HG03060 (cell line): ENCODE data around the gene LZTFL1.
"Not testable (repeated sequence)": the region's sequence is repeated elsewhere in the genome, so short reads cannot be mapped to it uniquely, and the experiment has no call there.

ENCODE experiments used
- ATAC-seq: cut with Tn5 transposase; IDR thresholded peaks from one replicate; pipeline ENCODE4 v1.9.1; 2021; ENCODE audit warnings: low read depth, moderate number of reproducible peaks; ENCODE audit not compliant: unreplicated experiment

The LZTFL1 gene

DNA sequence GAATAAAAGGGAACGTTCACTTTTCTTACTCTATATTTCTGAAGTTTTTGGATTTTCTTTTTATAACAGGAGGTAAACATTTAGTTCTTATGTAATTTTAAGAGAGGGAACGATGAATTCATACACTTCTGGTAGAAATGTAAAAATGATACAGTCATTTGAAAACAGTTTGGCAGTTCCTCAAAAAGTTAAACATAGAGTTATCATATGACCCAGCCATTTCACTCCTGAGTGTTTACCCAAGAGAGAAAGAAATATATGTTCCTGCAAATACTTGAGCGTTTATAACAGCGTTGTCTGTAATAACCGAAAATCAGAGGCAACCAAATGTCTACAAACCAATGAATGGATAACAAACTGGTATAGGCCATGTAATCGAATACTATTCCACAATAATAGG is 23.6 kb upstream of the LZTFL1 start:
- ATAC-seq = no peak

DNA sequence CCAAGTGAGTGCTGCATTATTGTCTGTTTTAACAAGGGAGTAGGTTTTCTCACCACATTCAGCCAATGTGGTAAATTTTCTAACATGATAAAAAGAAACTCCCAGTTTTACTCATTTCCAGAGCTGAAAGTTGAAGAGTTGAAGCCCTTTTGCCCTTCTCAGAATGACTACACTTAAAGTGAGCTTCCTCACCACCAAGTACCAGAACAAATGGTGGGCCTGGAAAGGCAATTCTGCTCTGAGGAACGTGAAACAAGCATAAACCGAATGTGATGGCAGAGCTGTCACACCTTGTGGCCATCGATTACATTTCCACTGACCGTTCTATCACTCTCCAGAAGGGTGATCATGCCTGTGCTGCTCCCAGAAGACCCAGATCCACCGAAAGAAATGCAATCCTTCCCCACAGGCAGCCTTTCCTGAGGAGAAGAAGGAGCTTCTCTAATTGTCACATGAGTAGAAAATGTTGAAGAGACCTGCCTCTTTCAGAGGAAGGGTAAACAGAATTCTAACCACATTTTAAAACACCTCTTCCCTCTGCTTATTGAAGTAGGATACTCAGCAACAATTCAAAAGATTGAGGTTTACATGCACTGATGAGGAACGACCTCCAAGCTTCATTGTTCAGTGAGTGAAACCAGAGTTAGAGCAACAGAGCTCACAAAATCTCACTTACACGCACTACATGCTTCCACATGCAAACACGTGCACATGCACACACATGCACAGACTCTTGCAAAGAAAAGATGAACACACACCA is 23.0 kb upstream of the LZTFL1 start:
- ATAC-seq = peak; percentile 35

DNA sequence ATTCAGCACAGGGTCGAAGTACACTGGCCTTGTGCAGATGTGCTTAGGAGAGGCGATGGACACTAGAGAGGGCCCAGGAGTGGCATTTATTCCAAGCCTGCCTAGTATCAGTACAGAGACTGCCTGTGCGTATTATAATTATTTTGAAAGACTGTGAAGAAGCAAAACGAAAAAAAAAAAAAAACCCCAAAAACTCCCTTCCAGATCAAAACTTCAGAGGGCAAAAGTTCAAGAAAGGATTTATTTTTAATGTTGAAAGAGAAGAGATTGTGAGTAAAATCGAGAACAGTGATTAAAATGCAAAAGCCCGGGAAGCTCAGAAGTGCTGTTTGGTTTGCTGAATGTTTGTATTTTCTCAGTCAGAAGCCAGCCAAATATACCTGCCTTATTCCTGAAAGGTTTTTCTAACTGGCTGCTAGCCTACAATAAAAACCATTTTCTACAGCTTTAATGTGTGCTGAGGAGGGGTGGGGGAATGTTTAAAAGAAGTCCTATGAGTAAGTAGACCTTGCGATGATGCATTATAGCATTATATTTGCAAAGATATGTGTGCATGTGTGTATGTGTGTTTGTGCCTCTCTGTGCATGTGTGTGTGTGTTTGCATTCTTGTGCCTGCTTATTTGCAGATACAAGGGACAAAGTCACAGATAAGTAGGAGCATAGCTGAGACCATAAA is 19.3 kb upstream of the LZTFL1 start:
- no peak for ATAC-seq

DNA sequence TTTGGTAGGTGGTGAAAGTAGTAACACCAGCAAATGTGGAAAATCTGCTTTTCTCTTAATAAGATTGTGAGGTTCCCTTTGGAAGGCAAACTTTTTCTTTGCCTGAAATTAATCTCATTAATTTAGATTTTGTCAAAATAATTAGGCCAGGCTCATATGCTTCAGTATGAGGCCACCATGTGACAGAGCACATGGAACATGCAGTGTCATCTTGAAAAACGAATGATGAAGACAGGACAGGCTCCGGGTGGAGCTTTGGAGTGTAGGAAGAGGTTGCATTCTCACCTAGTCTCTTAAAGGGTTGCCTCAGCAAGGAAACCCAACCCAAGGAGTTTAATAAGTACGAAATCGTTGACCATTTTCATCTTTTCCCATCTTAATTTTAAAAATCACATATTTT is 18.6 kb upstream of the LZTFL1 start:
- ATAC-seq = no peak

DNA sequence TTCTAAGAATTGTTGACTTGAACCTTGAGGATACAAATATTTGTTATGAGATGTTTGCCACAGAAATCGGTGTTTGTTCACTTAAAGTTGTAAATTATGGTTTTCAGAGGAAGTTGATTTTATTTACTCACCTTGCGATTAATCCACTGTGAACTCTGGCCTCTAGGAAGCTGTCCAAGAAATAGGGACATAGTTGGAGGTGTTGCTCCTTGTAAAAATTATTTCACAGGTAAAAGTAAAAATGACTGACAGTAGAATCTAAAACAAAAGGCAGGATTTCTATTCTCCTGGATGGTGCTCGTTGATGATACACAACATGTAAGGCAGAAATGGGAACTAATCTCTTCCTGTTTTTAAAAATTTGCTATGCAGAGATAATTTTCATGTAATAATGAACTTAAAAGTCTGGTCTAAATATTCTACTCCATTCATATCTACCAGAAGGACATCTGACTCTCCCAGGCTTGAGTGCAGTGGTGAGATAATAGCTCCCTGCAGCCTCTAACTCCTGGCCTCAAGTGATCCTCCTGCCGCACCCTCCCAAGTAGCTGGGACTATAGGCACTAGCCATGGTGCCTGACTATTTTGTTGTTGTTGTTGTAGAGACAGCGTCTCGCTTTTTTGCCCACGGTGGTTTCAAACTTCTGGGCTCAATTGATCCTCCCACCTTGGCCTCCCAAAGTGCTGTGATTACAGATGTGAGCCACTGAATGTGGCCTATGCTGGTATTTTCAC is 17.1 kb upstream of the LZTFL1 start:
- ATAC-seq = no peak

DNA sequence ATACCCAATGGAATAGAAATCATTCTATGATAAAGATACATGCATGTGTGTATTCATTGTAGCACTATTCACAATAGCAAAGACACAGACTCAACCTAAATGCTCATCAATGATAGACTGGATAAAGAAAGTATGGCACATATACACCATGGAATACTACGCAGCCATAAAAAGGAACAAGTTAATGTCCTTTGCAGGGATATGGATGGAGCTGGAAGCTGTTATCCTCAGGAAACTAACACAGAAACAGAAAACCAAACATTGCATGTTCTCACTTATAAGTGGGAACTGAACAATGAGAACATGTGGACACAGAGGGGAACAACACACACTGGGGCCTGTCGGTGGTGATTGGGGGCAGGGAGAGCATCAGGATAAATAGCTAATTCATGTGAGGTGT is 15.1 kb upstream of the LZTFL1 start:
- ATAC-seq = not testable (repeated sequence)

DNA sequence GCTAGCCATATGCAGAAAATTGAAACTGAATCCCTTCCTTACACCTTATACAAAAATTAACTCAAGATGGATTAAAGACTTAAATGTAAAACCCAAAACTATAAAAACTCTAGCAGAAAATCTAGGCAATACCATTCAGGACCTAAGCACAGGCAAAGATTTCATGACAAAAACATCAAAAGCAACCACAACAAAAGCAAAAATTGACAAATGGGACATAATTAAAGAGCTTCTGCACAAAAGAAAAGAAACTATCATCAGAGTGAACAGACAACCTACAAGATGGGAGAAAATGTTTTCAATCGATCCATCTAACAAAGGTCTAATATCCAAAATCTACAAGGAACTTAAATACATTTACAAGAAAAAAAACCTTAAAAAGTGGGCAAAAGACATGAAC is 14.4 kb upstream of the LZTFL1 start:
- ATAC-seq = not testable (repeated sequence)

DNA sequence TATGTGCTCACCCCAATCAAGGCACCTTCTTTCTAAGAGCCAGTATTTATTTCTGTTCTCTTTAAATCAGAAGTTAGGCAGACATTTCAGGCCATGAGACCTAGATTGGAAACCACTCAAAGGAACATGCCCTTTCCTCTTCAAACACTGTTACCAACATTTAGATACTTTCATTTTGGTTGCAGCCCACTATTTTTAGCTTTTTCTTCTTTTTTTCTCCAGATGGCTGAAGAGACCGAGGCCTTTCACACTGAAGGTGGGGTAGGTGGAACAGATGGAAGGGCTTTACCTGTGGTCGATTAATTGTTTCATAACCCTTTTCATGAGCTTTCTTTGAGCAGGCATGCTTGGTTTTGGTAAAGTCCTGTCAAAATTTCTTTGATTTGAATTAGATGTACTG is 10.9 kb upstream of the LZTFL1 start:
- ATAC-seq = no peak

DNA sequence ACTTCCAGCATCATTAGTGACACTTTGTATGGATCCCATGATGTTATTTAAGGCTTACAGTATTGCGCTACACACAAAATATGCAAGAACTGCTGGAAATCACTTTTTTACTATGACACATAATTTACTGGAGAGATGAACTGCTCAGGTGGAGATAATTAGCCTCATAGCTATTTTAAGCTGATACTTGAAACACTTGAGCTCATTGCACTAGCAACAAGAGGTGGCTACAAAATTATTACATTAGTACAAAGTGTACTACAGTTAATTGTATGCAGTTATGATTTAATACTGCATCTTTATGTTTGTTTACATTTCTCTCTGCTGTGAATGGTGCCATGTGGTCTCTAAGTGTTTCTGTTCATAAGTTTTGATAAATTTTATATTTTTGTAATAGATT is 6.5 kb upstream of the LZTFL1 start:
- no peak for ATAC-seq

DNA sequence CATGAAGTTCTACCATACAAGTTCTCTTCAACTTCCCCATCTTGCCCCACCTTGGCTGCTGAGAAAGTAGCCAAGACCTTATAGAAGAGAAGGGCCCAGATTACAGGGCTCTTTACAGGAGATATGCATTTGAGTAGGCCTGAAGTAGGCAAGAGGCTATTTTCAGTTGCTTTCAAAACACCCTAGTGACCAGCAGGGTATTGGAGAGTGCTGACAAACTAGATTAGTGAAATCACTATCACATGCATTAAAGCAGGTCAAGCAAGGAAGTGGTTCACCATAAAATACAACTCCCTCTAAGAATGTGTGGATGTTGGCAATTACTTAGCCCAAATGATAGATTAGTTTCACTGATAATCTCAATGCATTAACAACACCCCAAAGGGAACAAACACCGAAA is 2.7 kb upstream of the LZTFL1 start:
- no peak for ATAC-seq

DNA sequence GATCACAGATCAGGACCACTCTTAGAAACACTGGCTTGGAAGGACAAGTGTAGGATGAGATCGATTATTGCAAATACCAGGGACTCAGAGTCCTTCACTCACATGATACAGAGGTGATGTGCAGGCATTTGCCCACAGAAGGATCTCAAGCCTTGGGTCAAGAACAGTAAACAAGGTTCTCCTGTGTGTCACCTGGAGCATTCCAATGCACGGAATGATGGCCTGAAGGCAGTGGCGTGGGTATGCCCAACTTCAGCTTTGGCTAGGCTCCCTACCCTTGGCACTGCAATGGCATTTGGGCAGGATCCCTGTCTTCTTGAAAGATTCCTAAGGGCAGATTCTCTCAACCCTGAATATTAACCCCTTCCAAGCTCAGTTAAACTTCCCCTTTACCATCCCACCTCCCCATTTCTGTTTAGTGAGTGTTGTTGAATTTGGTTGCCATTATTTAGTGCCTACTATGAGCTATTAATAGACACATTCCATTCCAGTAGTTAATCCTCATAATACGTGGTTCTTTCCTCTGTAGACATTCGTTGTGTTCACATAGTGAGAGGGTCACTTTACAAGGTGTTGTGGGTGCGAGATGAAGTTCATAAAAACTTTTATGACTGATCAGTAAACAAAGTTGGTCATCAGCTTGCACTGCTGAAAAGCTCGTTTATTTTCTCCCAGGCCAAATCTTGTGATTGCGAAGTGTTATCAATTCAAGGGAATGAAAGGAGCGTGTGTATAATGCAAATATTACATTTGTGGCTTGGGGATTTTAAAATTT is 1.1 kb upstream of the LZTFL1 start:
- ATAC-seq = no peak

DNA sequence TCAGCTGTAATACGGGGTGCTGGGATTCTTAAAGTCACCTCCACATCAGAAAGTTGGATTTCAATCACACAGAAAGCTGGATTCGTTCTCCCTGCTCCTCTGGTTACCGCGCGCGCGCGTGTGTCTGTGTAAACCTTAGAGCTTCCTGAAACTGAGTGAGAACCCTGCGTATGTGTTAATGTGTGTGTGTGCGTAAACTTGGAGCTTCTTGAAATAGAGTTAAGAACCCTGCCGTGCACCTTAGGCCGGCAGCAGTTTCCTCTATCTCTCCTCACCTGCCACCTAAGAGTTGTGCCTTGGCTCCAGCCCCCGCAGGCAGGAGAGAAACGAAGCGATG is 531 bp downstream of the LZTFL1 start:
- no peak for ATAC-seq

DNA sequence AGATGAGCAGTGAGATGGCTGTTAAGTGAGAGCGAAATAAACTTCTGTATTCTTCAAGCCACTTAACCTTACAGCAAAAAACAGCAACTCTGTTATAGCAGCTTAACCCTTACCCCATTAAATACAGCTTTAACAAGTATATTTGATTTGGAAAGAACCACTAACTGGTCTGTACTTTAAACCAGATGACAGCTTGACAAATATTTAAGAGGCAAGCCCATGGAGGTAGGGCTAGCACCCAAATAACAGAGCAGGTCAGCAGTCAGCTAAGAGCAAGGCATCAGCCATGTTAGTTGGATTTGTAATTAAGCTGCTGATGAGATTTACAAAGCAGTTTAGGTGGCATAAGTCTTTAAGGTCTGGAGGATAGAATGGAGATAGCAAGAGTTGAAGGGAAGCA is 3.5 kb downstream of the LZTFL1 start:
- ATAC-seq = no peak

DNA sequence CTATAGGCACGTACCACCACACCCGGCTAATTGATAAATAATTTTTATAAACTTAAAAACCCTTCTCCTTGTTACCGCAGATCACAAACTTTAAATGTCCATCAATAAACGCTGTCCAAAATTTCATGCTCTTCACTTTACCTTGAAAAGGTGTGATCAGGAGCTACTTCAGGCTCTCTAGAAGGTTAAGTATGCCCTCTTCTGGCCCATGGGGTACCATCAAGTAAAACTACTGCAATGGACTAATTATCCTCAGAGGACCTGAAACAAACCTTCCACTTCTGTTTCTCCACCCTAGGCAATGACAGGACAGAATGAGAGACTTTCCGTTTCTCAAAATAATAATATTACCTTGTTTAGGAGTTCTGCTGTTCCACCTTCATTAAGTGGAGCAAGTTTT is 9.2 kb downstream of the LZTFL1 start:
- no peak for ATAC-seq

DNA sequence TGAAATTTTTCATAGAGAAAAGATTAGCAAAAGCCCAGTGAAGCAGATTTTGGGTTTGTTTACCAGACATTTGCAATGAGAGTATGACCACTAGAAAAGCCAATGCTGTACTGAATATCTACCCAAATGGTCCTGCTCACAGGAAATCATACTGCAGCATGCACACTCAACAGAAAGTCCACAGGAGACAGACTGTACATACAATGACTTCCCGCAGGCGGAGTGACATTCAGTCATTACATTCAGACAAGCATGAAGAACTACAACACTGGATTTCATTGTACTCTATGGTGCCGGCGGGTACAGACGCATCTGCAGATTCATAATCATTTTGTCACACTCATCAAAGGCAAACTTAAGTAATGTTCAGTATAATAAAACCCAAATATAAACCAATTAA is 11.8 kb downstream of the LZTFL1 start:
- ATAC-seq = no peak

DNA sequence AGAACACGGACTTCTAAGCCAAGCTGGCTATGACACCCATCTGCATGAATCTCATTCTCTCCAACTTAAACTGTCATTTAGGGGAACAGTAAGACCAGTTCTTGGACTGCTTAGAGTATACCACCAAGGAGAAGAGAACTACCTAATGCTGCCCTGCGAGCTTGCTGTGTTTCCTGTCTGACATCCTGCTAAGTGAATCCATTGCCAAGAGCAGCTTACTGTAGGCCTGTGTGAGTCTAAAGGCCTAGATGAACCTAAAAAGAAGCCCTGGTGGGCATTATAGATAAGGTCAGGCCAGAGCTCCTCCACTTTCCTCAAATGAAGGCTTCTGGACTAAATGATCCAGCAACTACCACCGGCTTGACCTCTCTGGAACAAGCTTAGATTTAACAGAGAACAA is 15.0 kb downstream of the LZTFL1 start:
- ATAC-seq = no peak

DNA sequence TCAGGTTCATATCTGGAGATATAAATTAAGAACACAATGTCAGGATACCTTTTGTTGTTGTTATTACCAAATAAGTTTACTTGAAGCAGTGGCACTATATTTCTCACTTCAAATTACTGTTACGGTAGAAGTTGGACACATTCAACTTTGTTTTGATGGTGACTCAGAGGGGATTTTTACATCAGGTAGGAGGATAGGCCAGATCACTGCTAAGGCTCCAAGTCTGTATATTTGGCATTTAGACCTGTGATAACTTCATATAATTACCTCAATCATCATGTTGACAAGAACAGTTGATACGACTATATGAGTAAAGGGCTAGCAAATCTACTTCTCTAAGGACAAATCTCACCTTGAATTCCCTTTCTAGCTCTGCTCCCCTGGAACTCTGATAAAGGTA is 15.6 kb downstream of the LZTFL1 start:
- ATAC-seq = no peak

DNA sequence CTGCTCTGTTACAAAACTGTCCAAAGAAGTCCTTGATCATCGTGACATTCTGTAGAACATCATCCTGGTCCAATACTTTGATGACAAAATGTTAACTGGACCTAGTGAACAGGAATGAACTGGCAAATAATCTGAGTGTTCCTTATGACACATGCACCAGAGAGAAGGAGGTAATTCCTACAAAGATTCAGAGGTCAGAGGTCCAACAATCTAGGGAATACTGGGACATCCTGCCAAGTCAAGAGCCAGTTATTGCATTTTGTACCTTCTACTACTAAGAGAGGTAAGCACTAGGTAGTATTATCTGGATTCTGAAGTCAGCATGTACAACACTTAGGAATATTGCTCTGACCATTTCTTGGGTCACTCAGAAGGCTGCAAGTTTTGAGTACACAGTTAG is 20.8 kb downstream of the LZTFL1 start:
- no peak for ATAC-seq

DNA sequence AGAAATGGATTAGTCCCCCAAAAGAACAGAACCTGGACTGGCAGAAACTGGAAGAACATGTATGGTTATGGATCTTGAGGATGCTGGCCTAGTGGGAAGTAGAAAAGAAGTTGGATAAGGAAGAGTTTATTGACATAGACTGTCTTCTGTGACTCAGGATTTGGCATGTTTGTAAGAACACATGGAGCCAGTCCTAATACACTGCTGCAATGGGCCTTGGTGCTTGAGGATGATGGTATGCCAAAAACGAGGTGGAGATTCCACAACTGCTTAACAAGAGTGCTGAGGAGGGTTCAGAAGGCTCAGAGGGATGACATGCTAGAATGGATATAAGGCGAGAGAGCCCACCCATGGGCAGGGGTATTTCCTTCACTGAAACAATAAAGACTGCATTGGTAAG is 22.4 kb downstream of the LZTFL1 start:
- ATAC-seq = no peak

DNA sequence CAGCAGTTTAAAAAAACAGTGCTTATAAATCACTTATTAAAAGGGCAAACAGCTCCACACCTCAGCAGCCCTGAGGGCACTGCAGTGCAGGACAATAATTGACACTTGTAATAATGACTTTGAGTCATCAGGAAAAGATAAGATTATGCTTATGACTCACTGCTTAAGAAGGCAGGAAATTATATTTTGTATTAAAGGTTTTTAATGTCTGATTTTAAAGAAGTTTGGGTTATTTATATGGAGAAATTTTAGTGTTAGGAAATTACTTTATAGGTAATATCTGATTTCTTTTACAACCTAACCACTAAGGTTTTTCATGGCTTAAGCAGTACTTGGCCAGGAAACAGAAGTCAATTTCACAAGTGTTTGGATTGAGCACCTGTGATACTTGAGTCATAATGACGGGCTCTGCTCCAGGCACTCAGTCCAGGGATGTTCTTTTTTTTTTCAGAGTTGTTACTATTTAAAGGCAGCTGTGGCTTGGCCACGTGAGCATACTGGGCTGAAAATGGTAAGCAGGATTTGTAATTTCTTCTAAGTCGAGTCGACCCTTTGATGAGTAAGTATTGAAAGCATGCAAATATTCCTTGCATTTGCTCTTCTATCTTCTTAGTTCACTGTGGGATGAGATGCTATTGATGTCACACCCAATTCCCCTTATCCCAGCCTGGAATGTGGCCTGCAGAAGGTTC is 23.9 kb downstream of the LZTFL1 start:
- no peak for ATAC-seq

DNA sequence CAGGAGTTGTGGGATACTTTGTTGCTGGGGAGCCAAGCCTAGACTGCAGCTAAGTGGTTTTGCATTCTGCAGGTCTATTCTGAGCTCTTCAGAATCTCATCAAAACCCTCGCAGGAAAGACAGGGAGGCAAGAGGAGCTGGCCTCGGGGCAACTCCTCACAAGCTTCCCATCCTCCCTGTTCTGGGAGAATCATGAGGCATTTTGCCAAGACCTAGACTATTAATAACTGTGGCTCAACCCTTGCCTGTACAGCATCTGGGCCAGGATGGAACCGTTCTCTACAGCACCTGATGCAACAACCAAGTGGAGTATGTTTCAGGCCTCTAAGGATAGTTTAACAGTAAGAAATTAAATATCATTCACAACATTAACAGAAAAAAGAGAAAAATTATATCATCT is 25.4 kb downstream of the LZTFL1 start:
- ATAC-seq = no peak
